ENCODE data around the gene KRTAP20-4.

The KRTAP20-4 gene

DNA sequence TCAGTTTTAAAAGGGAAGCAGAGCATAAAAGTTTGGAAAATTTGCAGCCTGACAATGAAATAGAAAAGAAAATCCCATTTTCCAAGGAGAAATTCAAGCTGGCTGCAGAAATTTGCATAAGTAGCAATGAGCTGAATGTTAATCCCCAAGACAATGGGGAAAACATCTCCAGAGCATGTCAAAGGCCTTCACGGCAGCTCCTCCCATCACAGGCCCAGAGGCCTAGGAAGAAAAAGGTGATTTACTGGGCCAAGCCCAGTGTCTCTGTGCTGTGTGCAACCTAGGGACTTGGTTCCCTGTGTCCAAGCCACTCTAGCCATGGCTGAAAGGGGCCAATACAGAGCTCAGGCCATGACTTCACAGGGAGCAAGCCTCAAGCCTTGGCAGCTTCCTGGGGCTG, 48.3 kb downstream of the KRTAP20-4 start:
- no peak for DNase-seq
